K562 (cell line): ENCODE results near the gene FRMPD2. TPM values are rescaled to one million over a fixed set of nuclear protein-coding genes. Genes with fewer than 3 reads are reported as not detected.

Source experiments
- ATAC-seq: fragments of 200-7000 bp; cut with Tn5 transposase; 3 replicates; pipeline ENCODE4 v1.9.1; 2020; ENCODE audit warnings: moderate library complexity
- BruUV-seq: library from RNA; stranded (reverse); fragments of 400-500 nt; replicated peaks from 2 replicates; lab custom pipeline; 2021; lab: Mats Ljungman, UMichigan
- CTCF ChIA-PET: fragments of 300-600 bp; formaldehyde crosslinking; extraction: SDS; loops from one replicate; lab custom pipeline; 2021; ENCODE audit warnings: low intra/inter-chr PET ratio; lab: Yijun Ruan, JAX
- POLR2A ChIA-PET: fragments of 300-600, 350-650 bp; sonication (Branson Sonifier 250); formaldehyde crosslinking; extraction: SDS; loops from one replicate; lab custom pipeline; 2021; ENCODE audit warnings: antibody characterized with exemption, inconsistent platforms; lab: Yijun Ruan, JAX
- DNase-seq, 4 experiments: peaks; one replicate each; pipeline versions ENCODE4 v3.0.0 to v3.0.0-alpha.2; 2011 to 2018; ENCODE audit warnings: low spot score in 3 of 4, mixed read lengths in 3 of 4; ENCODE audit errors: extremely low read depth in 1 of 4
- FAIRE-seq: peaks from 2 replicates; lab custom pipeline; 2011; peaks lifted over from hg19 to GRCh38; lab: Jason Lieb, UNC
- H2AFZ ChIP-seq: 2 replicates; pipeline ENCODE4 v1.6.0; 2011; ENCODE audit warnings: low read depth, low read length, control low read depth, inconsistent platforms
- H3K27ac ChIP-seq: fragments of 200-600 bp; 3 replicates; pipeline ENCODE4 v1.8.0; 2011; ENCODE audit warnings: low read depth, mild to moderate bottlenecking, control low read depth, inconsistent platforms, low read length, moderate library complexity, mixed read lengths; ENCODE audit errors: extremely low read depth
- H3K27me3 ChIP-seq, 2 experiments: fragments of 300-600 bp in 1 of 2; 2 replicates in 1 of 2; 3 replicates in 1 of 2; pipeline versions ENCODE4 v1.6.0 to v1.8.0; 2011; ENCODE audit warnings: inconsistent platforms in 2 of 2, low read length in 2 of 2, mild to moderate bottlenecking in 1 of 2, mixed read lengths in 1 of 2, moderate library complexity in 1 of 2; ENCODE audit not compliant: control insufficient read depth in 2 of 2, insufficient read depth in 2 of 2
- H3K36me3 ChIP-seq: fragments of 300-600 bp; 3 replicates; pipeline ENCODE4 v1.8.0; 2011; ENCODE audit warnings: mild to moderate bottlenecking, low read length, inconsistent platforms; ENCODE audit not compliant: control insufficient read depth, insufficient read depth
- H3K4me1 ChIP-seq, 2 experiments: fragments of 200-600 bp in 1 of 2; replicated peaks in 1 of 2; 2 replicates in 1 of 2; 3 replicates in 1 of 2; pipeline versions ENCODE4 v1.5.1 to v1.8.0; 2011; ENCODE audit warnings: inconsistent platforms in 2 of 2, low read length in 2 of 2, mild to moderate bottlenecking in 1 of 2, mixed read lengths in 1 of 2, moderate library complexity in 1 of 2; ENCODE audit not compliant: control insufficient read depth in 2 of 2, insufficient read depth in 2 of 2
- H3K4me2 ChIP-seq: 2 replicates; pipeline ENCODE4 v1.6.1; 2011; ENCODE audit warnings: low read length, control low read depth, inconsistent platforms, mixed read lengths; ENCODE audit not compliant: insufficient read depth
- H3K4me3 ChIP-seq: fragments of 200-600 bp; sonication (generic), shearing (Covaris generic); 2 replicates; pipeline ENCODE4 v1.5.1; 2016; ENCODE audit warnings: control low read depth, inconsistent platforms
- H3K79me2 ChIP-seq: fragments of 200-600 bp; 3 replicates; pipeline ENCODE4 v1.8.0; 2011; ENCODE audit warnings: low read length, inconsistent platforms; ENCODE audit not compliant: control insufficient read depth, insufficient read depth
- H3K9ac ChIP-seq, 2 experiments: 2 replicates each; pipeline versions ENCODE4 v1.6.0 to v1.6.1; 2011; ENCODE audit warnings: low read depth in 2 of 2, low read length in 2 of 2, control low read depth in 1 of 2, inconsistent platforms in 1 of 2, mild to moderate bottlenecking in 1 of 2, mixed read lengths in 1 of 2; ENCODE audit not compliant: insufficient read depth in 1 of 2
- H3K9me1 ChIP-seq: one replicate; pipeline ENCODE4 v1.6.0; 2011; ENCODE audit warnings: inconsistent platforms, mild to moderate bottlenecking, low read length, moderate library complexity; ENCODE audit not compliant: control insufficient read depth, insufficient read depth
- H3K9me3 ChIP-seq: replicated peaks from 2 replicates; pipeline ENCODE4 v1.5.1; 2011; ENCODE audit warnings: low read depth, low read length, inconsistent platforms; ENCODE audit not compliant: control insufficient read depth, insufficient read depth
- H4K20me1 ChIP-seq: replicated peaks from 2 replicates; pipeline ENCODE4 v1.6.1; 2011; ENCODE audit warnings: low read length, inconsistent platforms, mixed read lengths; ENCODE audit not compliant: control insufficient read depth, insufficient read depth
- ARID2 ChIP-seq: fragments of 450-650 bp; IDR thresholded peaks from 2 replicates; pipeline ENCODE4 v1.6.1; 2017; ENCODE audit warnings: antibody characterized with exemption, mild to moderate bottlenecking
- CHCHD3 ChIP-seq: fragments of 250-450 bp; sonication (Bioruptor Pico); IDR thresholded peaks from 2 replicates; pipeline ENCODE4 v2.1.2; 2022; ENCODE audit warnings: mild to moderate bottlenecking
- ETV1 ChIP-seq: fragments of 450-650 bp; conservative IDR thresholded peaks from 2 replicates; pipeline ENCODE4 v1.6.1; 2016; ENCODE audit warnings: missing genetic modification characterization, control low read depth, low read depth, missing compliant biosample characterization
- MCM3 ChIP-seq: fragments of 450-650 bp; IDR thresholded peaks from 2 replicates; pipeline ENCODE4 v1.6.1; 2016
- ZHX1 ChIP-seq: fragments of 150-350 bp; conservative IDR thresholded peaks from 2 replicates; pipeline ENCODE4 v1.6.1; 2014; ENCODE audit warnings: low read length
- WGBS: fragments of 100-300 bp; shearing (Covaris generic); methylation state at CpG from one replicate; pipeline ENCODE4 v1.1.6; 2016; ENCODE audit warnings: low coverage, mixed read lengths; ENCODE audit not compliant: insufficient coverage; ENCODE audit errors: missing lambda C conversion rate; 5-methylcytosine and 5-hydroxymethylcytosine counted together
- in situ Hi-C: fragments of 300-500 bp; cut with MboI; formaldehyde crosslinking; loops from 4 replicates; pipeline ENCODE4 v1.15.0; 2018; ENCODE audit warnings: inconsistent platforms, mixed read lengths
- intact Hi-C: fragments of 100-400 bp; cut with micrococcal nuclease; formaldehyde crosslinking; loops from 2 replicates; pipeline ENCODE4 v1.14.2; 2022
- polyA plus RNA-seq, 8 experiments: library from polyadenylated mRNA; depleted of rRNA in 4 of 8; stranded (reverse) in 5 of 8; unstranded in 3 of 8; fragments of >200 nt; fragmentation: Nextera tagmentation in 2 of 8; fragmentation: Illumina TruSeq in 1 of 8; extraction: Ambion mirVana in 2 of 8; extraction: Trizol in 1 of 8; gene quantifications; 2 replicates each; pipeline versions ENCODE4 v1.2.1 to v1.2.3, GENCODE V29; 2011 to 2014; ENCODE audit warnings: inconsistent platforms in 1 of 8, missing spikeins in 1 of 8
- total RNA-seq, 7 experiments: library from RNA; depleted of rRNA in 6 of 7; stranded (reverse); fragments of >200 nt in 6 of 7; fragmentation: Illumina TruSeq in 2 of 7; extraction: Trizol in 2 of 7; gene quantifications; 2 replicates each; pipeline versions ENCODE4 v1.2.1 to v1.2.3, GENCODE V29; 2011 to 2021; ENCODE audit warnings: low replicate concordance in 1 of 7
- TF ChIP-seq, protein P1 (sequence below): sonication (generic); formaldehyde crosslinking; IDR thresholded peaks from 2 replicates; pipeline ENCODE4 v1.8.0; 2022; ENCODE audit warnings: mild to moderate bottlenecking, missing genetic modification reagents
- TF ChIP-seq, protein P2 (sequence below): fragments of 200-800 bp; sonication (Bioruptor generic); IDR thresholded peaks from 2 replicates; pipeline ENCODE4 v1.6.1; 2016; ENCODE audit warnings: missing genetic modification characterization, missing compliant biosample characterization

FRMPD2 gene
- total and polyA plus RNA-seq, 9 of the 15 experiments (the other 6 are each of a cell fraction or from before 2014, with no cell fraction given): 0.12 to 0.95 (median 0.33) TPM

DNA sequence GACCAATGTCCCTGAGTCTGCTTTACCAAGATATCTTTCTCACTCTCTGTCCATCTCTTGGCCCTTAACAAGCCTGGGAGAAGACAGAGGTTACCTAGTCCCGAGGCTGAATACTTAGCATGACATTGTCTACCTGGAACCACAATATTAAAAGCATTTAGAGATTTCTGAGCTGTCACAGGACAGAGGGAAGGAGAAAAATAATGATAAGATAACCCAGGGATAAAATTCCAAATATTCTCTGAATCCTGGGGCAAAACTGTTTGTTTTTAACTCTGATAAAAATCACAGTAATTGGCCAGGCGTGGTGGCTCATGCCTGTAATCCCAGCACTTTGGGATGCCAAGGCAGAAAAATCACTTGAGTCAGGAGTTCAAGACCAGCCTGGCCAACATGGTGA lies 19.9 kb upstream of the FRMPD2 start:
- no peak for FAIRE-seq
- TF ChIP-seq MCM3: no peak
- no peak for TF ChIP-seq CHCHD3
- TF ChIP-seq, protein P1, sequence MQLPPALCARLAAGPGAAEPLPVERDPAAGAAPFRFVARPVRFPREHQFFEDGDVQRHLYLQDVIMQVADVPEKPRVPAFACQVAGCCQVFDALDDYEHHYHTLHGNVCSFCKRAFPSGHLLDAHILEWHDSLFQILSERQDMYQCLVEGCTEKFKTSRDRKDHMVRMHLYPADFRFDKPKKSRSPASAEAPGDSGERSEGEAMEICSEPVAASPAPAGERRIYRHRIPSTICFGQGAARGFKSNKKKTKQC (CRISPR knock-in tag): no peak
- no peak for TF ChIP-seq ETV1 (tag)
- no peak for TF ChIP-seq ARID2
- no peak for TF ChIP-seq ZHX1
- TF ChIP-seq, protein P2, sequence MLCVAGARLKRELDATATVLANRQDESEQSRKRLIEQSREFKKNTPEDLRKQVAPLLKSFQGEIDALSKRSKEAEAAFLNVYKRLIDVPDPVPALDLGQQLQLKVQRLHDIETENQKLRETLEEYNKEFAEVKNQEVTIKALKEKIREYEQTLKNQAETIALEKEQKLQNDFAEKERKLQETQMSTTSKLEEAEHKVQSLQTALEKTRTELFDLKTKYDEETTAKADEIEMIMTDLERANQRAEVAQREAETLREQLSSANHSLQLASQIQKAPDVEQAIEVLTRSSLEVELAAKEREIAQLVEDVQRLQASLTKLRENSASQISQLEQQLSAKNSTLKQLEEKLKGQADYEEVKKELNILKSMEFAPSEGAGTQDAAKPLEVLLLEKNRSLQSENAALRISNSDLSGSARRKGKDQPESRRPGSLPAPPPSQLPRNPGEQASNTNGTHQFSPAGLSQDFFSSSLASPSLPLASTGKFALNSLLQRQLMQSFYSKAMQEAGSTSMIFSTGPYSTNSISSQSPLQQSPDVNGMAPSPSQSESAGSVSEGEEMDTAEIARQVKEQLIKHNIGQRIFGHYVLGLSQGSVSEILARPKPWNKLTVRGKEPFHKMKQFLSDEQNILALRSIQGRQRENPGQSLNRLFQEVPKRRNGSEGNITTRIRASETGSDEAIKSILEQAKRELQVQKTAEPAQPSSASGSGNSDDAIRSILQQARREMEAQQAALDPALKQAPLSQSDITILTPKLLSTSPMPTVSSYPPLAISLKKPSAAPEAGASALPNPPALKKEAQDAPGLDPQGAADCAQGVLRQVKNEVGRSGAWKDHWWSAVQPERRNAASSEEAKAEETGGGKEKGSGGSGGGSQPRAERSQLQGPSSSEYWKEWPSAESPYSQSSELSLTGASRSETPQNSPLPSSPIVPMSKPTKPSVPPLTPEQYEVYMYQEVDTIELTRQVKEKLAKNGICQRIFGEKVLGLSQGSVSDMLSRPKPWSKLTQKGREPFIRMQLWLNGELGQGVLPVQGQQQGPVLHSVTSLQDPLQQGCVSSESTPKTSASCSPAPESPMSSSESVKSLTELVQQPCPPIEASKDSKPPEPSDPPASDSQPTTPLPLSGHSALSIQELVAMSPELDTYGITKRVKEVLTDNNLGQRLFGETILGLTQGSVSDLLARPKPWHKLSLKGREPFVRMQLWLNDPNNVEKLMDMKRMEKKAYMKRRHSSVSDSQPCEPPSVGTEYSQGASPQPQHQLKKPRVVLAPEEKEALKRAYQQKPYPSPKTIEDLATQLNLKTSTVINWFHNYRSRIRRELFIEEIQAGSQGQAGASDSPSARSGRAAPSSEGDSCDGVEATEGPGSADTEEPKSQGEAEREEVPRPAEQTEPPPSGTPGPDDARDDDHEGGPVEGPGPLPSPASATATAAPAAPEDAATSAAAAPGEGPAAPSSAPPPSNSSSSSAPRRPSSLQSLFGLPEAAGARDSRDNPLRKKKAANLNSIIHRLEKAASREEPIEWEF (CRISPR knock-in tag): no peak

More for the DNA sequence above, 19.9 kb upstream of the FRMPD2 start:
- H2AFZ ChIP-seq: no peak overlapping the region
- H3K27me3 ChIP-seq: no peaks in the 10 kb centered on the region; a peak in 1 of 5 replicates
- DNase-seq (no peak), ATAC-seq (no peak)
- ChIA-PET CTCF (no interaction called here), POLR2A (no interaction called here)
- intact Hi-C loops: no loop called here
- H3K9me3 ChIP-seq: no peaks in the 10 kb centered on the region
- H3K27ac ChIP-seq: no peak overlapping the region
- in situ Hi-C loops: no loop called here
- H3K4me2 ChIP-seq: no peak overlapping the region
- H3K4me1 ChIP-seq: peaks cover 3 to 18% of the 10 kb centered on the region in 2 experiments; a peak in 4 of 5 replicates
- H3K4me3 ChIP-seq: no peak overlapping the region
- no peaks in the 10 kb centered on the region for H4K20me1 ChIP-seq
- H3K9me1 ChIP-seq: no peaks in the 10 kb centered on the region
- no peaks in the 10 kb centered on the region for H3K36me3 ChIP-seq
- H3K9ac ChIP-seq: no peak overlapping the region
- WGBS: 11% methylated on average over 2 of the region's 2 CpGs
- no peaks in the 10 kb centered on the region for H3K79me2 ChIP-seq
- no TSS peak for BruUV-seq
